ENCODE results near the gene DCP1A.

Gene DCP1A

GRCh38 chr3:53295410-53295809, 51.9 kb downstream of the DCP1A start:
- Histone ChIP-seq H3K36me3 (ENCODE audit: control insufficient read depth, insufficient read depth, low read length) (peaks cover 29% of the 10 kb centered on the region), H3K9me3 (ENCODE audit: control insufficient read depth, insufficient read depth, low read depth, low read length) (no peaks in the 10 kb centered on the region), H3K27ac (ENCODE audit: low read depth, low read length) (no peak overlapping the region), H3K9ac (ENCODE audit: low read length) (no peak overlapping the region), H3K4me1 (ENCODE audit: control insufficient read depth, insufficient read depth, low read length) (no peaks in the 10 kb centered on the region), H3K27me3 (ENCODE audit: control insufficient read depth, insufficient read depth, low read length) (no peaks in the 10 kb centered on the region), H3K4me3 (ENCODE audit: low read depth, low read length) (no peak overlapping the region)

- Histone ChIP-seq H3K9ac (ENCODE audit: low read length) (no peak overlapping the region), H3K4me1 (ENCODE audit: control insufficient read depth, insufficient read depth, low read length) (no peaks in the 10 kb centered on the region), H3K4me3 (ENCODE audit: low read depth, low read length) (no peak overlapping the region), H3K36me3 (ENCODE audit: control insufficient read depth, insufficient read depth, low read length) (peaks cover 24% of the 10 kb centered on the region), H3K9me3 (ENCODE audit: control insufficient read depth, insufficient read depth, low read depth, low read length) (no peaks in the 10 kb centered on the region), H3K27me3 (ENCODE audit: control insufficient read depth, insufficient read depth, low read length) (no peaks in the 10 kb centered on the region), H3K27ac (ENCODE audit: low read depth, low read length) (no peak overlapping the region)
These were observed 53.5 kb downstream of the DCP1A start for GRCh38 chr3:53293867-53294266.

GRCh38 chr3:53288214-53288613, 59.1 kb downstream of the DCP1A start:
- Histone ChIP-seq H3K9me3 (ENCODE audit: control insufficient read depth, insufficient read depth, low read depth, low read length) (no peaks in the 10 kb centered on the region), H3K4me3 (ENCODE audit: low read depth, low read length) (no peak overlapping the region), H3K4me1 (ENCODE audit: control insufficient read depth, insufficient read depth, low read length) (peaks cover 31% of the 10 kb centered on the region), H3K27ac (ENCODE audit: low read depth, low read length) (peak overlapping the region; percentile 63), H3K27me3 (ENCODE audit: control insufficient read depth, insufficient read depth, low read length) (no peaks in the 10 kb centered on the region), H3K9ac (ENCODE audit: low read length) (no peak overlapping the region), H3K36me3 (ENCODE audit: control insufficient read depth, insufficient read depth, low read length) (peaks cover 41% of the 10 kb centered on the region)

GRCh38 chr3:53287131-53287629, 60.2 kb downstream of the DCP1A start:
- Histone ChIP-seq H3K9me3 (ENCODE audit: control insufficient read depth, insufficient read depth, low read depth, low read length) (no peaks in the 10 kb centered on the region), H3K36me3 (ENCODE audit: control insufficient read depth, insufficient read depth, low read length) (peaks cover 38% of the 10 kb centered on the region), H3K27ac (ENCODE audit: low read depth, low read length) (peak overlapping the region; percentile 74), H3K4me1 (ENCODE audit: control insufficient read depth, insufficient read depth, low read length) (peaks cover 31% of the 10 kb centered on the region), H3K27me3 (ENCODE audit: control insufficient read depth, insufficient read depth, low read length) (no peaks in the 10 kb centered on the region), H3K4me3 (ENCODE audit: low read depth, low read length) (peak overlapping the region; percentile 30; the same call in 1 of the 2 replicates), H3K9ac (ENCODE audit: low read length) (peak overlapping the region; percentile 23)

- Histone ChIP-seq H3K27ac (ENCODE audit: low read depth, low read length) (peak overlapping the region; percentile 74), H3K4me3 (ENCODE audit: low read depth, low read length) (peak overlapping the region; percentile 30; the same call in 1 of the 2 replicates), H3K9me3 (ENCODE audit: control insufficient read depth, insufficient read depth, low read depth, low read length) (no peaks in the 10 kb centered on the region), H3K9ac (ENCODE audit: low read length) (no peak overlapping the region), H3K4me1 (ENCODE audit: control insufficient read depth, insufficient read depth, low read length) (peaks cover 31% of the 10 kb centered on the region), H3K36me3 (ENCODE audit: control insufficient read depth, insufficient read depth, low read length) (peaks cover 33% of the 10 kb centered on the region), H3K27me3 (ENCODE audit: control insufficient read depth, insufficient read depth, low read length) (no peaks in the 10 kb centered on the region)
These were observed 60.6 kb downstream of the DCP1A start for GRCh38 chr3:53286727-53287126.

- Histone ChIP-seq H3K27ac (ENCODE audit: low read depth, low read length) (no peak overlapping the region), H3K4me1 (ENCODE audit: control insufficient read depth, insufficient read depth, low read length) (peaks cover 26% of the 10 kb centered on the region), H3K4me3 (ENCODE audit: low read depth, low read length) (no peak overlapping the region), H3K27me3 (ENCODE audit: control insufficient read depth, insufficient read depth, low read length) (no peaks in the 10 kb centered on the region), H3K9me3 (ENCODE audit: control insufficient read depth, insufficient read depth, low read depth, low read length) (no peaks in the 10 kb centered on the region), H3K9ac (ENCODE audit: low read length) (no peak overlapping the region), H3K36me3 (ENCODE audit: control insufficient read depth, insufficient read depth, low read length) (peaks cover 21% of the 10 kb centered on the region)
These were observed 64.8 kb downstream of the DCP1A start for GRCh38 chr3:53282581-53282980.

GRCh38 chr3:53278667-53279066, 68.7 kb downstream of the DCP1A start:
- H3K9ac ChIP-seq (ENCODE audit: low read length), result no peak overlapping the region
- H3K36me3 ChIP-seq (ENCODE audit: control insufficient read depth, insufficient read depth, low read length), result 0 out of 2 replicates have a peak, but pooled peaks cover 3% of the 10 kb centered on the region
- no peaks in the 10 kb centered on the region for H3K9me3 ChIP-seq (ENCODE audit: control insufficient read depth, insufficient read depth, low read depth, low read length)
- no peaks in the 10 kb centered on the region for H3K27me3 ChIP-seq (ENCODE audit: control insufficient read depth, insufficient read depth, low read length)
- no peak overlapping the region for H3K4me3 ChIP-seq (ENCODE audit: low read depth, low read length)
- H3K4me1 ChIP-seq (ENCODE audit: control insufficient read depth, insufficient read depth, low read length), result peaks cover 14% of the 10 kb centered on the region
- H3K27ac ChIP-seq (ENCODE audit: low read depth, low read length), result no peak overlapping the region

GRCh38 chr3:53274938-53275605, 72.3 kb downstream of the DCP1A start:
- Histone ChIP-seq H3K9ac (ENCODE audit: low read length) (no peak overlapping the region), H3K27me3 (ENCODE audit: control insufficient read depth, insufficient read depth, low read length) (no peaks in the 10 kb centered on the region), H3K27ac (ENCODE audit: low read depth, low read length) (no peak overlapping the region), H3K4me3 (ENCODE audit: low read depth, low read length) (no peak overlapping the region), H3K4me1 (ENCODE audit: control insufficient read depth, insufficient read depth, low read length) (peaks cover 25% of the 10 kb centered on the region), H3K36me3 (ENCODE audit: control insufficient read depth, insufficient read depth, low read length) (no peaks in the 10 kb centered on the region), H3K9me3 (ENCODE audit: control insufficient read depth, insufficient read depth, low read depth, low read length) (no peaks in the 10 kb centered on the region)

GRCh38 chr3:53273146-53273670, 74.1 kb downstream of the DCP1A start:
- H3K27ac ChIP-seq (ENCODE audit: low read depth, low read length), result no peak overlapping the region
- H3K9ac ChIP-seq (ENCODE audit: low read length), result no peak overlapping the region
- no peaks in the 10 kb centered on the region for H3K27me3 ChIP-seq (ENCODE audit: control insufficient read depth, insufficient read depth, low read length)
- H3K4me1 ChIP-seq (ENCODE audit: control insufficient read depth, insufficient read depth, low read length), result peaks cover 27% of the 10 kb centered on the region
- no peak overlapping the region for H3K4me3 ChIP-seq (ENCODE audit: low read depth, low read length)
- H3K36me3 ChIP-seq (ENCODE audit: control insufficient read depth, insufficient read depth, low read length), result no peaks in the 10 kb centered on the region
- no peaks in the 10 kb centered on the region for H3K9me3 ChIP-seq (ENCODE audit: control insufficient read depth, insufficient read depth, low read depth, low read length)

GRCh38 chr3:53269888-53270880, 77.2 kb downstream of the DCP1A start:
- H3K27me3 ChIP-seq (ENCODE audit: control insufficient read depth, insufficient read depth, low read length), result no peaks in the 10 kb centered on the region
- no peaks in the 10 kb centered on the region for H3K36me3 ChIP-seq (ENCODE audit: control insufficient read depth, insufficient read depth, low read length)
- peak overlapping the region; percentile 79 for H3K9ac ChIP-seq (ENCODE audit: low read length)
- no peak overlapping the region for H3K4me3 ChIP-seq (ENCODE audit: low read depth, low read length)
- H3K27ac ChIP-seq (ENCODE audit: low read depth, low read length), result peak overlapping the region; percentile 94
- peaks cover 29% of the 10 kb centered on the region for H3K4me1 ChIP-seq (ENCODE audit: control insufficient read depth, insufficient read depth, low read length)
- no peaks in the 10 kb centered on the region for H3K9me3 ChIP-seq (ENCODE audit: control insufficient read depth, insufficient read depth, low read depth, low read length)

Data from HUES6 (cell line).